Measurements from ENCODE around the gene RTN4RL1.

RTN4RL1 gene

DNA sequence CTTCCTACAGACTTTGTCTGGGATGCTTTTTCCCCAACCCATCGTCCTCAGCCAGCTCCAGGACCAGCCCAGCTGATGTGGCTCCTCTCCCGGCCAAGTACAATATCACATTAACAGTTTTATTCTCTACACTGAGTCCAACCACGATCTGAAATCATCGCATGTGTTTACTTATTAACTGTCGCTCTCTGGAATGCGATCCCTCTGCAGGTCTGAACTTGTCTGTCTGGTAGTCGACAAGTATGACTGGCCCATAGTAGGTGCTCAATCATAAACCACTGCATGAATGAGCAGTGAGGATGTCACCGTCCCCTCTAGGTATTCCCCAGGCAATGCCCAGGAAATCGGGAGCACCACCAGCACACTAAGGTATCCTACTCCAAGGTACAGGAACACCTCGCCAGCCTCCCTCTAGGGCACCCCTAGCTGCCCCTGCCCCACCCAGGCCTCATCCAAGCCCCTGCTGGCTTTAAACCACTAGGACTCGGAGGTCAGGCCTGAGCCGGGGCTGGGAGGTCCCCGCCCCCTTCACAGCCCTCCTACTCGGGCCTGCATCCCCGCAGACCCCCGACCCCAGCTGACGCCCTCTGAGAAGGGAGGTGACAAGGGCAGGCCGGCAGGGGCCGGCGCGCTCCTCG, 27.7 kb downstream of the RTN4RL1 start:
- H3K27ac ChIP-seq (ENCODE audit: extremely low read depth, low read depth, low read length), result peak overlapping the region; percentile 30; the same call in 1 of the 2 replicates
- CTCF ChIA-PET, result interaction anchor here (0.5 to 1.4 kb wide), 2 partner anchors 29 to 274 kb away, joined by 3 to 5 read pairs; no protein-coding TSS in a partner anchor
- no peaks in the 10 kb centered on the region for H3K9me3 ChIP-seq (ENCODE audit: control insufficient read depth, insufficient read depth, low read depth, low read length)
- H3K4me3 ChIP-seq (ENCODE audit: low read depth, low read length), result peak overlapping the region; percentile 11; the same call in 1 of the 2 replicates
- POLR2A ChIA-PET, result interaction anchor here (0.7 to 1.2 kb wide), 3 partner anchors 13 to 16 kb away, joined by 3 to 8 read pairs (median 4); no protein-coding TSS in a partner anchor
- peaks cover 15% of the 10 kb centered on the region for H3K4me1 ChIP-seq (ENCODE audit: control insufficient read depth, insufficient read depth, low read length)
- no peaks in the 10 kb centered on the region for H3K36me3 ChIP-seq (ENCODE audit: control insufficient read depth in 2 of 2, insufficient read depth in 1 of 2, low read length in 2 of 2)
- peak; percentile 31; the same call in 1 of the 2 replicates for TF ChIP-seq WT1 (tag by site-specific recombination; IDR thresholded peaks at IDR 0.05)
- TF ChIP-seq ZNF626 (tag by site-specific recombination; IDR thresholded peaks at IDR 0.05), result no peak
- peak; percentile 75; the same call in 1 of the 2 replicates for TF ChIP-seq ZEB2 (tag by site-specific recombination; IDR thresholded peaks at IDR 0.05)
- TF ChIP-seq, protein P1, sequence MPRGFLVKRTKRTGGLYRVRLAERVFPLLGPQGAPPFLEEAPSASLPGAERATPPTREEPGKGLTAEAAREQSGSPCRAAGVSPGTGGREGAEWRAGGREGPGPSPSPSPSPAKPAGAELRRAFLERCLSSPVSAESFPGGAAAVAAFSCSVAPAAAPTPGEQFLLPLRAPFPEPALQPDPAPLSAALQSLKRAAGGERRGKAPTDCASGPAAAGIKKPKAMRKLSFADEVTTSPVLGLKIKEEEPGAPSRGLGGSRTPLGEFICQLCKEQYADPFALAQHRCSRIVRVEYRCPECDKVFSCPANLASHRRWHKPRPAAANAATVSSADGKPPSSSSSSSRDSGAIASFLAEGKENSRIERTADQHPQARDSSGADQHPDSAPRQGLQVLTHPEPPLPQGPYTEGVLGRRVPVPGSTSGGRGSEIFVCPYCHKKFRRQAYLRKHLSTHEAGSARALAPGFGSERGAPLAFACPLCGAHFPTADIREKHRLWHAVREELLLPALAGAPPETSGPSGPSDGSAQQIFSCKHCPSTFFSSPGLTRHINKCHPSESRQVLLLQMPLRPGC (tag by site-specific recombination; IDR thresholded peaks at IDR 0.05), result peak; percentile 73; the same call in 1 of the 2 replicates
- no peak for TF ChIP-seq SCRT1 (tag by site-specific recombination; IDR thresholded peaks at IDR 0.05; ENCODE audit: borderline replicate concordance)
- 0 out of 2 replicates have a peak, but pooled peaks have one; percentile 49 for TF ChIP-seq ZSCAN23 (tag by site-specific recombination; IDR thresholded peaks at IDR 0.05)
- peak; percentile 27; the same call in 1 of the 2 replicates for TF ChIP-seq MZF1 (tag by site-specific recombination; IDR thresholded peaks at IDR 0.05; ENCODE audit: borderline replicate concordance)
- TF ChIP-seq ZNF600 (tag by site-specific recombination; IDR thresholded peaks at IDR 0.05), result peak; percentile 81
- TF ChIP-seq ZNF658 (tag by site-specific recombination; IDR thresholded peaks at IDR 0.05), result no peak
- peak; percentile 81 for TF ChIP-seq ZNF24 (tag by site-specific recombination; IDR thresholded peaks at IDR 0.05)
- TF ChIP-seq ZBTB48 (tag by site-specific recombination; IDR thresholded peaks at IDR 0.05), result peak; percentile 37; the same call in 1 of the 2 replicates
- TF ChIP-seq, protein P2, sequence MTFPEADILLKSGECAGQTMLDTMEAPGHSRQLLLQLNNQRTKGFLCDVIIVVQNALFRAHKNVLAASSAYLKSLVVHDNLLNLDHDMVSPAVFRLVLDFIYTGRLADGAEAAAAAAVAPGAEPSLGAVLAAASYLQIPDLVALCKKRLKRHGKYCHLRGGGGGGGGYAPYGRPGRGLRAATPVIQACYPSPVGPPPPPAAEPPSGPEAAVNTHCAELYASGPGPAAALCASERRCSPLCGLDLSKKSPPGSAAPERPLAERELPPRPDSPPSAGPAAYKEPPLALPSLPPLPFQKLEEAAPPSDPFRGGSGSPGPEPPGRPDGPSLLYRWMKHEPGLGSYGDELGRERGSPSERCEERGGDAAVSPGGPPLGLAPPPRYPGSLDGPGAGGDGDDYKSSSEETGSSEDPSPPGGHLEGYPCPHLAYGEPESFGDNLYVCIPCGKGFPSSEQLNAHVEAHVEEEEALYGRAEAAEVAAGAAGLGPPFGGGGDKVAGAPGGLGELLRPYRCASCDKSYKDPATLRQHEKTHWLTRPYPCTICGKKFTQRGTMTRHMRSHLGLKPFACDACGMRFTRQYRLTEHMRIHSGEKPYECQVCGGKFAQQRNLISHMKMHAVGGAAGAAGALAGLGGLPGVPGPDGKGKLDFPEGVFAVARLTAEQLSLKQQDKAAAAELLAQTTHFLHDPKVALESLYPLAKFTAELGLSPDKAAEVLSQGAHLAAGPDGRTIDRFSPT (tag by site-specific recombination; IDR thresholded peaks at IDR 0.05), result peak; percentile 33; the same call in 1 of the 2 replicates
- peak; percentile 68; the same call in 1 of the 2 replicates for TF ChIP-seq GFI1B (tag by site-specific recombination; IDR thresholded peaks at IDR 0.05)
- peak; percentile 68 for TF ChIP-seq KLF8 (tag by site-specific recombination; IDR thresholded peaks at IDR 0.05)
- peak; percentile 39; the same call in 1 of the 2 replicates for TF ChIP-seq ZNF610 (tag by site-specific recombination; IDR thresholded peaks at IDR 0.05; ENCODE audit: borderline replicate concordance)
- peak; percentile 32 for TF ChIP-seq ZFHX2 (tag by site-specific recombination; conservative IDR thresholded peaks at IDR 0.05)
- no peak for TF ChIP-seq ZFP37 (tag by site-specific recombination; IDR thresholded peaks at IDR 0.05)
- no peak for TF ChIP-seq ZXDB (tag by site-specific recombination; IDR thresholded peaks at IDR 0.05)
- TF ChIP-seq SP7 (tag by site-specific recombination; IDR thresholded peaks at IDR 0.05), result peak; percentile 53; the same call in 1 of the 2 replicates
- peak; percentile 82; the same call in 1 of the 2 replicates for TF ChIP-seq ZBTB17 (tag by site-specific recombination; IDR thresholded peaks at IDR 0.05)
- TF ChIP-seq, protein P3, sequence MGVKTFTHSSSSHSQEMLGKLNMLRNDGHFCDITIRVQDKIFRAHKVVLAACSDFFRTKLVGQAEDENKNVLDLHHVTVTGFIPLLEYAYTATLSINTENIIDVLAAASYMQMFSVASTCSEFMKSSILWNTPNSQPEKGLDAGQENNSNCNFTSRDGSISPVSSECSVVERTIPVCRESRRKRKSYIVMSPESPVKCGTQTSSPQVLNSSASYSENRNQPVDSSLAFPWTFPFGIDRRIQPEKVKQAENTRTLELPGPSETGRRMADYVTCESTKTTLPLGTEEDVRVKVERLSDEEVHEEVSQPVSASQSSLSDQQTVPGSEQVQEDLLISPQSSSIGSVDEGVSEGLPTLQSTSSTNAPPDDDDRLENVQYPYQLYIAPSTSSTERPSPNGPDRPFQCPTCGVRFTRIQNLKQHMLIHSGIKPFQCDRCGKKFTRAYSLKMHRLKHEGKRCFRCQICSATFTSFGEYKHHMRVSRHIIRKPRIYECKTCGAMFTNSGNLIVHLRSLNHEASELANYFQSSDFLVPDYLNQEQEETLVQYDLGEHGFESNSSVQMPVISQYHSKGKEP (tag by site-specific recombination; IDR thresholded peaks at IDR 0.05), result peak; percentile 80
- TF ChIP-seq, protein P4, sequence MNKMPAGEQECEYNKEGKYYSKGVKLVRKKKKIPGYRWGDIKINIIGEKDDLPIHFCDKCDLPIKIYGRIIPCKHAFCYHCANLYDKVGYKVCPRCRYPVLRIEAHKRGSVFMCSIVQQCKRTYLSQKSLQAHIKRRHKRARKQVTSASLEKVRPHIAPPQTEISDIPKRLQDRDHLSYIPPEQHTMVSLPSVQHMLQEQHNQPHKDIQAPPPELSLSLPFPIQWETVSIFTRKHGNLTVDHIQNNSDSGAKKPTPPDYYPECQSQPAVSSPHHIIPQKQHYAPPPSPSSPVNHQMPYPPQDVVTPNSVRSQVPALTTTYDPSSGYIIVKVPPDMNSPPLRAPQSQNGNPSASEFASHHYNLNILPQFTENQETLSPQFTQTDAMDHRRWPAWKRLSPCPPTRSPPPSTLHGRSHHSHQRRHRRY (tag by site-specific recombination; IDR thresholded peaks at IDR 0.05), result no peak
- TF ChIP-seq, protein P5, sequence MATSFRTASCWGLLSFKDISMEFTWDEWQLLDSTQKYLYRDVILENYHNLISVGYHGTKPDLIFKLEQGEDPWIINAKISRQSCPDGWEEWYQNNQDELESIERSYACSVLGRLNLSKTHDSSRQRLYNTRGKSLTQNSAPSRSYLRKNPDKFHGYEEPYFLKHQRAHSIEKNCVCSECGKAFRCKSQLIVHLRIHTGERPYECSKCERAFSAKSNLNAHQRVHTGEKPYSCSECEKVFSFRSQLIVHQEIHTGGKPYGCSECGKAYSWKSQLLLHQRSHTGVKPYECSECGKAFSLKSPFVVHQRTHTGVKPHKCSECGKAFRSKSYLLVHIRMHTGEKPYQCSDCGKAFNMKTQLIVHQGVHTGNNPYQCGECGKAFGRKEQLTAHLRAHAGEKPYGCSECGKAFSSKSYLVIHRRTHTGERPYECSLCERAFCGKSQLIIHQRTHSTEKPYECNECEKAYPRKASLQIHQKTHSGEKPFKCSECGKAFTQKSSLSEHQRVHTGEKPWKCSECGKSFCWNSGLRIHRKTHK (tag by site-specific recombination; IDR thresholded peaks at IDR 0.05), result no peak
- TF ChIP-seq ZNF350 (tag by site-specific recombination; IDR thresholded peaks at IDR 0.05), result no peak
- TF ChIP-seq OVOL3 (tag by site-specific recombination; IDR thresholded peaks at IDR 0.05), result 0 out of 2 replicates have a peak, but pooled peaks have one; percentile 67
- peak; percentile 50 for TF ChIP-seq ZNF366 (tag by site-specific recombination; conservative IDR thresholded peaks at IDR 0.05)
- peak; percentile 40; the same call in 1 of the 2 replicates for TF ChIP-seq BCL11A (tag by site-specific recombination; IDR thresholded peaks at IDR 0.05; ENCODE audit: low read depth)
- TF ChIP-seq OSR2 (tag by site-specific recombination; IDR thresholded peaks at IDR 0.05), result peak; percentile 47

All from HEK293 (cell line).